GM23338 (cell line): ENCODE results near the gene DOCK2. TPM values are rescaled to one million over a fixed set of nuclear protein-coding genes. Genes with fewer than 3 reads are reported as not detected.

ENCODE experiments used
- ATAC-seq: fragments of 200-7000 bp; cut with Tn5 transposase; 3 replicates; pipeline ENCODE4 v1.9.1; 2020
- DNase-seq: peaks from one replicate; pipeline ENCODE4 v3.0.0-alpha.2; 2015; ENCODE audit warnings: low spot score
- H2AFZ ChIP-seq: fragments of 200-600 bp; sonication (generic); 2 replicates; pipeline ENCODE4 v1.8.0; 2016; ENCODE audit warnings: antibody characterized with exemption, mild to moderate bottlenecking, moderate library complexity
- H3F3A ChIP-seq: fragments of 200-600 bp; sonication (generic); replicated peaks from 2 replicates; pipeline ENCODE4 v1.8.0; 2017; ENCODE audit warnings: antibody characterized with exemption, mixed run types, low read depth
- H3K27ac ChIP-seq: fragments of 200-600 bp; sonication (generic); 2 replicates; pipeline ENCODE4 v1.6.1; 2016; ENCODE audit warnings: low read depth
- H3K27me3 ChIP-seq: fragments of 200-600 bp; sonication (generic); 2 replicates; pipeline ENCODE4 v1.8.0; 2016; ENCODE audit warnings: mild to moderate bottlenecking, mixed run types, moderate library complexity; ENCODE audit not compliant: insufficient read depth
- H3K36me3 ChIP-seq: fragments of 200-600 bp; sonication (generic); 2 replicates; pipeline ENCODE4 v1.8.0; 2016; ENCODE audit warnings: mild to moderate bottlenecking; ENCODE audit not compliant: insufficient read depth
- H3K4me1 ChIP-seq: fragments of 200-600 bp; sonication (generic); 2 replicates; pipeline ENCODE4 v1.8.0; 2016; ENCODE audit warnings: mild to moderate bottlenecking, moderate library complexity; ENCODE audit not compliant: insufficient read depth
- H3K4me2 ChIP-seq: fragments of 200-600 bp; sonication (generic); 2 replicates; pipeline ENCODE4 v1.7.1; 2017; ENCODE audit warnings: mixed run types
- H3K4me3 ChIP-seq: fragments of 200-600 bp; sonication (generic); 2 replicates; pipeline ENCODE4 v1.6.1; 2016; ENCODE audit warnings: mixed run types
- H3K79me2 ChIP-seq: fragments of 200-600 bp; sonication (generic); replicated peaks from 2 replicates; pipeline ENCODE4 v1.8.0; 2017; ENCODE audit warnings: mild to moderate bottlenecking; ENCODE audit not compliant: insufficient read depth
- H3K9me2 ChIP-seq: fragments of 200-600 bp; sonication (generic); 2 replicates; pipeline ENCODE4 v1.8.0; 2017; ENCODE audit not compliant: insufficient read depth
- H4K20me1 ChIP-seq: fragments of 200-600 bp; sonication (generic); replicated peaks from 2 replicates; pipeline ENCODE4 v1.8.0; 2017; ENCODE audit warnings: mild to moderate bottlenecking; ENCODE audit not compliant: insufficient read depth
- H3K27ac Mint-ChIP-seq: 2 replicates; pipeline ENCODE4 v1.8.0; 2020; ENCODE audit warnings: inconsistent platforms, mild to moderate bottlenecking, moderate library complexity, mixed read lengths
- H3K27me3 Mint-ChIP-seq: 3 replicates; pipeline ENCODE4 v1.8.0; 2022; ENCODE audit warnings: low read depth, mild to moderate bottlenecking, moderate library complexity, mixed read lengths, inconsistent platforms; ENCODE audit not compliant: insufficient read depth, poor library complexity
- H3K36me3 Mint-ChIP-seq: 3 replicates; pipeline ENCODE4 v1.8.0; 2021; ENCODE audit warnings: low read depth, mild to moderate bottlenecking, inconsistent platforms, moderate library complexity, mixed read lengths
- H3K4me1 Mint-ChIP-seq: 3 replicates; pipeline ENCODE4 v1.8.0; 2020; ENCODE audit warnings: mild to moderate bottlenecking, inconsistent platforms, mixed read lengths
- H3K4me3 Mint-ChIP-seq: 3 replicates; pipeline ENCODE4 v1.8.0; 2021; ENCODE audit warnings: moderate library complexity, mild to moderate bottlenecking, inconsistent platforms, mixed read lengths
- H3K9me3 Mint-ChIP-seq: 3 replicates; pipeline ENCODE4 v1.8.0; 2020; ENCODE audit warnings: moderate library complexity, mild to moderate bottlenecking, inconsistent platforms, mixed read lengths
- CREB1 ChIP-seq: fragments of 250-450 bp; sonication (Bioruptor Pico); IDR thresholded peaks from 2 replicates; pipeline ENCODE4 v1.5.0; 2020; ENCODE audit warnings: low read depth, mild to moderate bottlenecking, moderate library complexity
- EZH2 ChIP-seq: fragments of 200-600 bp; sonication (generic); IDR thresholded peaks from one replicate; pipeline ENCODE4 v1.8.0; 2017; ENCODE audit warnings: antibody characterized with exemption, mild to moderate bottlenecking, low read depth; ENCODE audit not compliant: unreplicated experiment
- EZH2phosphoT487 ChIP-seq: fragments of 200-600 bp; sonication (generic); IDR thresholded peaks from one replicate; pipeline ENCODE4 v1.8.1; 2018; ENCODE audit warnings: antibody characterized with exemption; ENCODE audit not compliant: unreplicated experiment
- JUNB ChIP-seq: IDR thresholded peaks from one replicate; pipeline ENCODE4 v1.6.1; 2016; ENCODE audit warnings: antibody characterized with exemption; ENCODE audit not compliant: unreplicated experiment
- NANOG ChIP-seq: IDR thresholded peaks from 2 replicates; pipeline ENCODE4 v1.6.1; 2016; ENCODE audit warnings: antibody characterized with exemption, borderline replicate concordance
- POLR2AphosphoS5 ChIP-seq: IDR thresholded peaks from 2 replicates; pipeline ENCODE4 v1.6.1; 2016; ENCODE audit warnings: antibody characterized with exemption, low read depth
- STAT1 ChIP-seq: IDR thresholded peaks from one replicate; pipeline ENCODE4 v1.6.1; 2016; ENCODE audit warnings: antibody characterized with exemption; ENCODE audit not compliant: unreplicated experiment
- ZNF331 ChIP-seq: fragments of 250-450 bp; sonication (Bioruptor Pico); IDR thresholded peaks from 2 replicates; pipeline ENCODE4 v1.5.0; 2020; ENCODE audit warnings: low read depth, mild to moderate bottlenecking, moderate library complexity
- polyA plus RNA-seq: library from polyadenylated mRNA; unstranded; fragments of >200 nt; fragmentation: Nextera tagmentation; extraction: Ambion mirVana; gene quantifications from 2 replicates; pipeline ENCODE4 v1.2.1, GENCODE V29; 2016
- total RNA-seq: library from RNA; depleted of rRNA; stranded (reverse); fragments of >200 nt; shearing (Covaris generic); gene quantifications from 2 replicates; pipeline ENCODE4 v1.2.3, GENCODE V29; 2014
- TF ChIP-seq, protein P1 (sequence below): IDR thresholded peaks from 2 replicates; pipeline ENCODE4 v1.6.1; 2016; ENCODE audit warnings: antibody characterized with exemption
- TF ChIP-seq, protein P2 (sequence below), 2 experiments: fragments of 200-600 bp in 1 of 2; sonication (generic) in 1 of 2; conservative IDR thresholded peaks; 2 replicates each; pipeline versions ENCODE4 v1.5.1 to v1.6.1; 2016 to 2017; ENCODE audit warnings: antibody characterized with exemption in 2 of 2, low read depth in 2 of 2, mild to moderate bottlenecking in 2 of 2, moderate library complexity in 1 of 2
- TF ChIP-seq, protein P3 (sequence below): fragments of 250-450 bp; sonication (Bioruptor Pico); IDR thresholded peaks from 2 replicates; pipeline ENCODE4 v1.5.0; 2020; ENCODE audit warnings: mild to moderate bottlenecking, moderate library complexity

Gene DOCK2
- total and polyA plus RNA-seq, 2 experiments from 2014 or later: 3.7 to 9.4 TPM

DNA sequence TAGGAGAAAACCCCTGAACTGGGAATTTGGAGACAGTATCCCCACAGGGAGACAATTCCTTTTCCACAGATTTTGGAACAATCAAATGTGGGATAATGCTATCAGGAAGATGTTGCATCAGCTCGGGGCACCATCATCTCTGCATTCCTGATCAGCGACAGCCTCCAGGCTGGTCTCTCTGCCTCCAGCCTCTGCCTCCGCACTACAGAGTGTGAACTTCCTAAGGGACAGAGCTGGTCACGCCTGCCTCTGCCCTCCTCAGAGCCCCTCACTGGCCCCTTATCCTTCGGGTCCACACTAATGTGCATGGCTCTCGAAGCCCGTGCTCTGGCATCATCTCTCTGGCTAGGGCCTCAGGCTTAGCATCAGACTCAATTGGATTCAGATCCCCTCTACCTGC is 477.2 kb downstream of the DOCK2 start:
- Histone ChIP-seq H3K4me2 (no peak overlapping the region), H2AFZ (no peak overlapping the region), H3F3A (no peaks in the 10 kb centered on the region), H3K79me2 (no peaks in the 10 kb centered on the region), H4K20me1 (no peaks in the 10 kb centered on the region), H3K4me1 (peaks cover 12% of the 10 kb centered on the region), H3K9me2 (peaks cover 9% of the 10 kb centered on the region; the same call in 1 of the 2 replicates), H3K36me3 (no peaks in the 10 kb centered on the region), H3K4me3 (no peak overlapping the region), H3K27ac (no peak overlapping the region), H3K27me3 (no peaks in the 10 kb centered on the region)
- DNase-seq: no peak
- peaks cover 10% of the 10 kb centered on the region for H3K27me3 Mint-ChIP-seq
- peaks cover 21% of the 10 kb centered on the region for H3K9me3 Mint-ChIP-seq
- TF ChIP-seq, protein P1, sequence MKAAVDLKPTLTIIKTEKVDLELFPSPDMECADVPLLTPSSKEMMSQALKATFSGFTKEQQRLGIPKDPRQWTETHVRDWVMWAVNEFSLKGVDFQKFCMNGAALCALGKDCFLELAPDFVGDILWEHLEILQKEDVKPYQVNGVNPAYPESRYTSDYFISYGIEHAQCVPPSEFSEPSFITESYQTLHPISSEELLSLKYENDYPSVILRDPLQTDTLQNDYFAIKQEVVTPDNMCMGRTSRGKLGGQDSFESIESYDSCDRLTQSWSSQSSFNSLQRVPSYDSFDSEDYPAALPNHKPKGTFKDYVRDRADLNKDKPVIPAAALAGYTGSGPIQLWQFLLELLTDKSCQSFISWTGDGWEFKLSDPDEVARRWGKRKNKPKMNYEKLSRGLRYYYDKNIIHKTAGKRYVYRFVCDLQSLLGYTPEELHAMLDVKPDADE: no peak
- TF ChIP-seq NANOG (no peak), EZH2phosphoT487 (no peak), POLR2AphosphoS5 (no peak), CREB1 (no peak), EZH2 (no peak), ZNF331 (CRISPR knock-in tag) (no peak), STAT1 (no peak), JUNB (no peak)
- TF ChIP-seq, protein P2, sequence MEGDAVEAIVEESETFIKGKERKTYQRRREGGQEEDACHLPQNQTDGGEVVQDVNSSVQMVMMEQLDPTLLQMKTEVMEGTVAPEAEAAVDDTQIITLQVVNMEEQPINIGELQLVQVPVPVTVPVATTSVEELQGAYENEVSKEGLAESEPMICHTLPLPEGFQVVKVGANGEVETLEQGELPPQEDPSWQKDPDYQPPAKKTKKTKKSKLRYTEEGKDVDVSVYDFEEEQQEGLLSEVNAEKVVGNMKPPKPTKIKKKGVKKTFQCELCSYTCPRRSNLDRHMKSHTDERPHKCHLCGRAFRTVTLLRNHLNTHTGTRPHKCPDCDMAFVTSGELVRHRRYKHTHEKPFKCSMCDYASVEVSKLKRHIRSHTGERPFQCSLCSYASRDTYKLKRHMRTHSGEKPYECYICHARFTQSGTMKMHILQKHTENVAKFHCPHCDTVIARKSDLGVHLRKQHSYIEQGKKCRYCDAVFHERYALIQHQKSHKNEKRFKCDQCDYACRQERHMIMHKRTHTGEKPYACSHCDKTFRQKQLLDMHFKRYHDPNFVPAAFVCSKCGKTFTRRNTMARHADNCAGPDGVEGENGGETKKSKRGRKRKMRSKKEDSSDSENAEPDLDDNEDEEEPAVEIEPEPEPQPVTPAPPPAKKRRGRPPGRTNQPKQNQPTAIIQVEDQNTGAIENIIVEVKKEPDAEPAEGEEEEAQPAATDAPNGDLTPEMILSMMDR (conservative IDR thresholded peaks at IDR 0.05; ENCODE audit: low read depth in 2 of 2): no peak
- TF ChIP-seq, protein P3, sequence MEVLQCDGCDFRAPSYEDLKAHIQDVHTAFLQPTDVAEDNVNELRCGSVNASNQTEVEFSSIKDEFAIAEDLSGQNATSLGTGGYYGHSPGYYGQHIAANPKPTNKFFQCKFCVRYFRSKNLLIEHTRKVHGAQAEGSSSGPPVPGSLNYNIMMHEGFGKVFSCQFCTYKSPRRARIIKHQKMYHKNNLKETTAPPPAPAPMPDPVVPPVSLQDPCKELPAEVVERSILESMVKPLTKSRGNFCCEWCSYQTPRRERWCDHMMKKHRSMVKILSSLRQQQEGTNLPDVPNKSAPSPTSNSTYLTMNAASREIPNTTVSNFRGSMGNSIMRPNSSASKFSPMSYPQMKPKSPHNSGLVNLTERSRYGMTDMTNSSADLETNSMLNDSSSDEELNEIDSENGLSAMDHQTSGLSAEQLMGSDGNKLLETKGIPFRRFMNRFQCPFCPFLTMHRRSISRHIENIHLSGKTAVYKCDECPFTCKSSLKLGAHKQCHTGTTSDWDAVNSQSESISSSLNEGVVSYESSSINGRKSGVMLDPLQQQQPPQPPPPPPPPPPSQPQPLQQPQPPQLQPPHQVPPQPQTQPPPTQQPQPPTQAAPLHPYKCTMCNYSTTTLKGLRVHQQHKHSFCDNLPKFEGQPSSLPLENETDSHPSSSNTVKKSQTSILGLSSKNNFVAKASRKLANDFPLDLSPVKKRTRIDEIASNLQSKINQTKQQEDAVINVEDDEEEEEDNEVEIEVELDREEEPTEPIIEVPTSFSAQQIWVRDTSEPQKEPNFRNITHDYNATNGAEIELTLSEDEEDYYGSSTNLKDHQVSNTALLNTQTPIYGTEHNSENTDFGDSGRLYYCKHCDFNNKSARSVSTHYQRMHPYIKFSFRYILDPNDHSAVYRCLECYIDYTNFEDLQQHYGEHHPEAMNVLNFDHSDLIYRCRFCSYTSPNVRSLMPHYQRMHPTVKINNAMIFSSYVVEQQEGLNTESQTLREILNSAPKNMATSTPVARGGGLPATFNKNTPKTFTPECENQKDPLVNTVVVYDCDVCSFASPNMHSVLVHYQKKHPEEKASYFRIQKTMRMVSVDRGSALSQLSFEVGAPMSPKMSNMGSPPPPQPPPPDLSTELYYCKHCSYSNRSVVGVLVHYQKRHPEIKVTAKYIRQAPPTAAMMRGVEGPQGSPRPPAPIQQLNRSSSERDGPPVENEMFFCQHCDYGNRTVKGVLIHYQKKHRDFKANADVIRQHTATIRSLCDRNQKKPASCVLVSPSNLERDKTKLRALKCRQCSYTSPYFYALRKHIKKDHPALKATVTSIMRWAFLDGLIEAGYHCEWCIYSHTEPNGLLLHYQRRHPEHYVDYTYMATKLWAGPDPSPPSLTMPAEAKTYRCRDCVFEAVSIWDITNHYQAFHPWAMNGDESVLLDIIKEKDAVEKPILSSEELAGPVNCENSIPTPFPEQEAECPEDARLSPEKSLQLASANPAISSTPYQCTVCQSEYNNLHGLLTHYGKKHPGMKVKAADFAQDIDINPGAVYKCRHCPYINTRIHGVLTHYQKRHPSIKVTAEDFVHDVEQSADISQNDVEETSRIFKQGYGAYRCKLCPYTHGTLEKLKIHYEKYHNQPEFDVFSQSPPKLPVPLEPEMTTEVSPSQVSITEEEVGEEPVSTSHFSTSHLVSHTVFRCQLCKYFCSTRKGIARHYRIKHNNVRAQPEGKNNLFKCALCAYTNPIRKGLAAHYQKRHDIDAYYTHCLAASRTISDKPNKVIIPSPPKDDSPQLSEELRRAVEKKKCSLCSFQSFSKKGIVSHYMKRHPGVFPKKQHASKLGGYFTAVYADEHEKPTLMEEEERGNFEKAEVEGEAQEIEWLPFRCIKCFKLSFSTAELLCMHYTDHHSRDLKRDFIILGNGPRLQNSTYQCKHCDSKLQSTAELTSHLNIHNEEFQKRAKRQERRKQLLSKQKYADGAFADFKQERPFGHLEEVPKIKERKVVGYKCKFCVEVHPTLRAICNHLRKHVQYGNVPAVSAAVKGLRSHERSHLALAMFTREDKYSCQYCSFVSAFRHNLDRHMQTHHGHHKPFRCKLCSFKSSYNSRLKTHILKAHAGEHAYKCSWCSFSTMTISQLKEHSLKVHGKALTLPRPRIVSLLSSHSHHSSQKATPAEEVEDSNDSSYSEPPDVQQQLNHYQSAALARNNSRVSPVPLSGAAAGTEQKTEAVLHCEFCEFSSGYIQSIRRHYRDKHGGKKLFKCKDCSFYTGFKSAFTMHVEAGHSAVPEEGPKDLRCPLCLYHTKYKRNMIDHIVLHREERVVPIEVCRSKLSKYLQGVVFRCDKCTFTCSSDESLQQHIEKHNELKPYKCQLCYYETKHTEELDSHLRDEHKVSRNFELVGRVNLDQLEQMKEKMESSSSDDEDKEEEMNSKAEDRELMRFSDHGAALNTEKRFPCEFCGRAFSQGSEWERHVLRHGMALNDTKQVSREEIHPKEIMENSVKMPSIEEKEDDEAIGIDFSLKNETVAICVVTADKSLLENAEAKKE (CRISPR knock-in tag): no peak
- no peak overlapping the region for H3K27ac Mint-ChIP-seq
- no peak overlapping the region for H3K4me3 Mint-ChIP-seq
- ATAC-seq: no peak
- peaks cover 13% of the 10 kb centered on the region for H3K36me3 Mint-ChIP-seq
- peaks cover 24% of the 10 kb centered on the region for H3K4me1 Mint-ChIP-seq
